WI38 (cell line): ENCODE measurements around the gene SPCS3.
"Not testable (repeated sequence)": the region's sequence is repeated elsewhere in the genome, so short reads cannot be mapped to it uniquely, and the experiment has no call there.

Source experiments
- H3K4me3 ChIP-seq: 2 replicates; pipeline ENCODE4 v1.5.1; 2011; ENCODE audit warnings: low read depth, mild to moderate bottlenecking, control low read depth, low read length
- CTCF ChIP-seq: IDR thresholded peaks from 2 replicates; pipeline ENCODE4 v1.5.1; 2012; ENCODE audit warnings: low read depth, mild to moderate bottlenecking, control low read depth, low read length

Gene SPCS3

GRCh38 chr4:176320340-176320975 is 692 bp downstream of the SPCS3 start:
- no peak for TF ChIP-seq CTCF
- peak overlapping the region; percentile 80 for H3K4me3 ChIP-seq

- peak overlapping the region; percentile 80 for H3K4me3 ChIP-seq
- TF ChIP-seq CTCF, result no peak
Measured at GRCh38 chr4:176320976-176321361, 1.2 kb downstream of the SPCS3 start.

GRCh38 chr4:176321589-176321988 is 1.8 kb downstream of the SPCS3 start:
- TF ChIP-seq CTCF, result no peak

GRCh38 chr4:176323511-176324160 is 3.9 kb downstream of the SPCS3 start:
- no peak for TF ChIP-seq CTCF
- no peak overlapping the region for H3K4me3 ChIP-seq

More at GRCh38 chr4:176321589-176321988, 1.8 kb downstream of the SPCS3 start:
- H3K4me3 ChIP-seq, result peak overlapping the region; percentile 80

GRCh38 chr4:176324876-176325275 is 5.1 kb downstream of the SPCS3 start:
- not testable (repeated sequence) for H3K4me3 ChIP-seq

- TF ChIP-seq CTCF, result no peak
- no peak overlapping the region for H3K4me3 ChIP-seq
Measured at GRCh38 chr4:176333076-176333475, 13.3 kb downstream of the SPCS3 start.

GRCh38 chr4:176334066-176334465 is 14.3 kb downstream of the SPCS3 start:
- TF ChIP-seq CTCF, result no peak
- H3K4me3 ChIP-seq, result no peak overlapping the region
